GM23248 (cell line): ENCODE measurements around the gene PCLO. TPM values are rescaled to one million over a fixed set of nuclear protein-coding genes. Genes with fewer than 3 reads are reported as not detected.

Experiments used
- DNase-seq: peaks from one replicate; pipeline ENCODE4 v3.0.0-alpha.2; 2015
- H2AFZ ChIP-seq: fragments of 200-600 bp; sonication (generic); 2 replicates; pipeline ENCODE4 v1.6.1; 2016; ENCODE audit warnings: antibody characterized with exemption
- H3F3A ChIP-seq: fragments of 200-600 bp; sonication (generic); 2 replicates; pipeline ENCODE4 v1.6.1; 2016; ENCODE audit warnings: mild to moderate bottlenecking, antibody characterized with exemption, mixed run types; ENCODE audit not compliant: insufficient read depth
- H3K27ac ChIP-seq: fragments of 200-600 bp; sonication (generic); 2 replicates; pipeline ENCODE4 v1.5.1; 2016; ENCODE audit warnings: mild to moderate bottlenecking
- H3K27me3 ChIP-seq: fragments of 200-600 bp; sonication (generic); replicated peaks from 2 replicates; pipeline ENCODE4 v1.6.1; 2016; ENCODE audit warnings: mild to moderate bottlenecking; ENCODE audit not compliant: insufficient read depth
- H3K36me3 ChIP-seq: fragments of 200-600 bp; sonication (generic); 2 replicates; pipeline ENCODE4 v1.6.1; 2016; ENCODE audit warnings: low read depth, mild to moderate bottlenecking
- H3K4me1 ChIP-seq: fragments of 200-600 bp; sonication (generic); 2 replicates; pipeline ENCODE4 v1.6.1; 2016; ENCODE audit warnings: mild to moderate bottlenecking; ENCODE audit not compliant: insufficient read depth
- H3K4me2 ChIP-seq: fragments of 200-600 bp; sonication (generic); one replicate; pipeline ENCODE4 v1.6.1; 2016; ENCODE audit warnings: mild to moderate bottlenecking; ENCODE audit not compliant: unreplicated experiment
- H3K4me3 ChIP-seq: fragments of 200-600 bp; sonication (generic); 2 replicates; pipeline ENCODE4 v1.5.1; 2016; ENCODE audit warnings: mild to moderate bottlenecking
- H3K79me2 ChIP-seq: fragments of 200-600 bp; sonication (generic); 2 replicates; pipeline ENCODE4 v1.6.1; 2016; ENCODE audit warnings: mild to moderate bottlenecking; ENCODE audit not compliant: insufficient read depth
- H3K9ac ChIP-seq: fragments of 200-600 bp; sonication (generic); 2 replicates; pipeline ENCODE4 v1.6.1; 2016; ENCODE audit warnings: mild to moderate bottlenecking
- H3K9me2 ChIP-seq: fragments of 200-600 bp; sonication (generic); 2 replicates; pipeline ENCODE4 v1.6.1; 2016; ENCODE audit warnings: mixed run types, mild to moderate bottlenecking, moderate library complexity; ENCODE audit not compliant: insufficient read depth
- H3K9me3 ChIP-seq: fragments of 200-600 bp; sonication (generic); one replicate; pipeline ENCODE4 v1.6.1; 2017; ENCODE audit warnings: low read depth
- H4K20me1 ChIP-seq: fragments of 200-600 bp; sonication (generic); 2 replicates; pipeline ENCODE4 v1.6.0; 2016; ENCODE audit not compliant: insufficient read depth
- EZH2 ChIP-seq: fragments of 200-600 bp; sonication (generic); IDR thresholded peaks from 2 replicates; pipeline ENCODE4 v1.6.1; 2018; ENCODE audit warnings: antibody characterized with exemption, mild to moderate bottlenecking; ENCODE audit not compliant: insufficient read depth, poor library complexity, severe bottlenecking
- EZH2phosphoT487 ChIP-seq: fragments of 200-600 bp; sonication (generic); IDR thresholded peaks from 2 replicates; pipeline ENCODE4 v1.6.1; 2018; ENCODE audit warnings: antibody characterized with exemption, moderate library complexity, mild to moderate bottlenecking, low read depth; ENCODE audit not compliant: insufficient read depth
- WGBS, 2 experiments: methylation state at CpG; one replicate each; pipeline ENCODE4 v1.1.6; 2015 to 2017; ENCODE audit warnings: low lambda C conversion rate in 2 of 2, low coverage in 1 of 2; ENCODE audit errors: missing lambda C conversion rate in 2 of 2; 5-methylcytosine and 5-hydroxymethylcytosine counted together
- in situ Hi-C: fragments of 300-500 bp; cut with MboI; formaldehyde crosslinking; loops from 2 replicates; pipeline ENCODE4 v1.15.0; 2020
- polyA plus RNA-seq: library from polyadenylated mRNA; unstranded; fragments of >200 nt; fragmentation: Nextera tagmentation; extraction: Ambion mirVana; gene quantifications from 2 replicates; pipeline ENCODE4 v1.2.1, GENCODE V29; 2016
- total RNA-seq: library from RNA; depleted of rRNA; stranded (reverse); fragments of >200 nt; shearing (Covaris generic); gene quantifications from 2 replicates; pipeline ENCODE4 v1.2.3, GENCODE V29; 2014

Gene PCLO
- total and polyA plus RNA-seq, 2 experiments from 2014 or later = 0.04 TPM; not detected in 1

DNA sequence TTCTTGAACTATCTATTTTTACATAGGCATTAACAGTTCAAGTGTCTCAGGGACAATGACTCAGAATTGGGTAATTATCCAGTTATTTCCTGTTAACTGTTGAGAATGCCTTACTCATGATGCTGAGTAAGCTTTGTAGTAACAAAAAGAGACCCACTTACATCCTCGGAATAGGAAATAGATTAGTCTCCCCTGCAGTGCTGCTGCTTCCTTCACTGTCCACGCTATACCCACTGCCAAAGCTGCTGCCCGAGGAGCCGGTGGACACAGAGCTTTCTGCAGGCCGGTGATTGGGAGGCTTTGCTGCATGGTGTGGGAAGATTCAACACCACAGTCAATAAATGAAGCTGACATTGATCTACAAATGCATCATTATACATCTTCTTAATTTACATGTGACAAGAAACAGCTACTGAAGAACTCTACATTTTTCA is 357.1 kb downstream of the PCLO start:
- Histone ChIP-seq H3K27ac (peak overlapping the region; percentile 10; the same call in 1 of the 2 replicates), H3K4me3 (peak overlapping the region; percentile 61), H3K9ac (no peak overlapping the region), H3K4me1 (peaks cover 29% of the 10 kb centered on the region), H3K9me2 (no peaks in the 10 kb centered on the region), H3F3A (peaks cover 21% of the 10 kb centered on the region; the same call in 1 of the 2 replicates), H3K9me3 (no peaks in the 10 kb centered on the region), H3K4me2 (peak overlapping the region; percentile 81), H2AFZ (peak overlapping the region; percentile 69), H3K36me3 (no peaks in the 10 kb centered on the region), H3K27me3 (no peaks in the 10 kb centered on the region), H3K79me2 (no peaks in the 10 kb centered on the region), H4K20me1 (no peaks in the 10 kb centered on the region)
- TF ChIP-seq EZH2 (no peak), EZH2phosphoT487 (no peak)
- DNase-seq = peak; percentile 91
- in situ Hi-C loops = no loop called here
- 0% methylated on average over 5 of the region's 5 CpGs for WGBS, 2 experiments

DNA sequence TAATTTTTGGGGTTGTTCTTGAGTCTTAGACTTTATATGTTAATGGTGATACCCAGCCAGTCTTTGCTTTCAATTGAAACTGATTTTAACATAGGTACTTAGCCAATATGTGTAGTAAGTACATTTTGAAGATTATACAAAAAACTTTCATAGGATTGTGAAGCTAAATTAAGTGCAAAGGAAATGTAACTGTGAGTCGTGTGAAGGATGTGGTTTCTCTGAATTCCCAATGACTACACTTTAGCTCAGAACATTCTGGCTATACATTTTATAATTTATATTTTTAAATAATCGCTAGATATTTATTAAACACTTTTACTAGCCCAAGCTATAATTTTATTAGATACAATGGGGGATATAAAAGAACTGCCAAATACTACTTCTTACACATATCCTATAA is 359.3 kb downstream of the PCLO start:
- no peaks in the 10 kb centered on the region for H3K36me3 ChIP-seq
- no peak overlapping the region for H3K27ac ChIP-seq
- H3K27me3 ChIP-seq = no peaks in the 10 kb centered on the region
- H3F3A ChIP-seq = peaks cover 21% of the 10 kb centered on the region; the same call in 1 of the 2 replicates
- H3K4me3 ChIP-seq = no peak overlapping the region
- H3K9me3 ChIP-seq = no peaks in the 10 kb centered on the region
- no peak overlapping the region for H3K9ac ChIP-seq
- no peaks in the 10 kb centered on the region for H3K9me2 ChIP-seq
- peak overlapping the region; percentile 53 for H3K4me2 ChIP-seq
- WGBS, 2 experiments = 60 to 61% methylated on average over 2 of the region's 2 CpGs
- in situ Hi-C loops = no loop called here
- no peak for TF ChIP-seq EZH2phosphoT487
- TF ChIP-seq EZH2 = no peak
- H4K20me1 ChIP-seq = no peaks in the 10 kb centered on the region
- peaks cover 29% of the 10 kb centered on the region for H3K4me1 ChIP-seq
- peak overlapping the region; percentile 50; the same call in 1 of the 2 replicates for H2AFZ ChIP-seq
- no peaks in the 10 kb centered on the region for H3K79me2 ChIP-seq
- DNase-seq = peak; percentile 26

DNA sequence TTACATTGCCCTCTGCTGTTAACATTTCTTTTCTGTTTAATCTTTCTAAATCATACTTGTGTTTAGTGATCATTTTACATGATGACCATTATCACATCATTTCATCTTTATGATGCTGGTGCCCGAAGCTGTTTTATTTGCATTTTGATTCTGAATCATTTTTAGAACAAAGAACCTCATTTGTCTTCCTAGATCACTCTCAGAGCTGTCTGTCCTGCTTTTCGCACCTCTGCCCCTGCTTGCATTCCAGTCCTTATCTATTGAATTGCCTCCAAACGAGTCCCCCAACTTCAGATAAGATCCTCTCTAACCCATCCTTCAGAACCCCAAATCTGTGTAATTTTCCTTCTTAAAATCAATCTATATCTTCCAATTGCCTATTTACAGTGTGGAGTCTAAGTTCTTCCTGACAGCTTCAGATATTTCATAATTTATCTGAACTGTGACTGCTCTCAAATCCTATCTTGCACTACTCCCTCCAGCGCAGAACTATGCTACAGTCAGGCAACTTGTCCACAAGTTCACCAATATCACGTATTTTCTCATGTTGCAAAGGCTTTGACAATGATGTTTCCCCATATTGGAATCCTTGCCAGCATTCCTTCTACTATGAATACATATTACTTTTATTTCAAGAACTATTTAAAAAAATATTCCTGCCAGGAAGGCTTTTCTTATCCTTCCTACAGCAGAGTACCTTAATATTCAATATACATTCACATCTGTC is 372.6 kb downstream of the PCLO start:
- Histone ChIP-seq H3K9me3 (no peaks in the 10 kb centered on the region), H3K27ac (no peak overlapping the region), H3K4me3 (no peak overlapping the region), H3K9me2 (no peaks in the 10 kb centered on the region), H3K36me3 (no peaks in the 10 kb centered on the region), H3K79me2 (no peaks in the 10 kb centered on the region), H4K20me1 (no peaks in the 10 kb centered on the region), H2AFZ (no peak overlapping the region), H3K4me2 (no peak overlapping the region), H3K4me1 (no peaks in the 10 kb centered on the region), H3K27me3 (no peaks in the 10 kb centered on the region), H3K9ac (no peak overlapping the region), H3F3A (no peaks in the 10 kb centered on the region)
- TF ChIP-seq EZH2phosphoT487 (no peak), EZH2 (no peak)
- 43 to 45% methylated on average over 5 of the region's 5 CpGs for WGBS, 2 experiments
- DNase-seq = peak; percentile 45
- in situ Hi-C loops = no loop called here

DNA sequence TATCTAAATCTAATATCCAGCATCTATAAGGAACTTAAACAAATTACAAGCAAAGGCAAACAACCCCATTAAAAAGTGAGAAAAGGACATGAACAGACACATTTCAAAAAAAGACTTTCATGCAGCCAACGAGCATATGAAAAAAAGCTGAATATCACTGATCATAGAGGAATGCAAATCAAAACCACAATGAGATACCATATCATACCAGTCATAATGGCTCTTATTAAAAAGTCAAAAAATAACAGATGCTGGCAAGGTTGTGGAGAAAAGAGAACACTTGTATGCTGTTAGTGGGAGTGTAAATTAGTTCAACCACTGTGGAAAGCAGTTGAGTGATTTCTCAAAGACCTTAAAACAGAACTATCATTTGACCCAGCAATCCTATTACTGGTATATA is 384.7 kb downstream of the PCLO start:
- H4K20me1 ChIP-seq = no peaks in the 10 kb centered on the region
- H3K36me3 ChIP-seq = no peaks in the 10 kb centered on the region
- H3K4me3 ChIP-seq = no peak overlapping the region
- H3K27me3 ChIP-seq = no peaks in the 10 kb centered on the region
- no peak overlapping the region for H3K4me2 ChIP-seq
- in situ Hi-C loops = no loop called here
- H3K9me2 ChIP-seq = no peaks in the 10 kb centered on the region
- H3K4me1 ChIP-seq = no peaks in the 10 kb centered on the region
- H3K79me2 ChIP-seq = no peaks in the 10 kb centered on the region
- no peaks in the 10 kb centered on the region for H3F3A ChIP-seq
- H3K9me3 ChIP-seq = no peaks in the 10 kb centered on the region
- H3K9ac ChIP-seq = no peak overlapping the region
- TF ChIP-seq EZH2phosphoT487 (no peak), EZH2 (no peak)
- DNase-seq = peak; percentile 38
- 4 to 7% methylated on average over 1 of the region's 1 CpG for WGBS, 2 experiments
- no peak overlapping the region for H2AFZ ChIP-seq
- H3K27ac ChIP-seq = no peak overlapping the region
